ENCODE data around the gene ADAMTS20.

The ADAMTS20 gene

GRCh38 chr12:43306066-43306465 lies 245.9 kb downstream of the ADAMTS20 start:
- no peak overlapping the region for H3K27ac ChIP-seq (ENCODE audit: low read length)
- H2AFZ ChIP-seq (ENCODE audit: low read depth, low read length): no peak overlapping the region
- H3K9me3 ChIP-seq (ENCODE audit: insufficient read depth, low read length, severe bottlenecking): no peaks in the 10 kb centered on the region
- no peak overlapping the region for H3K4me3 ChIP-seq (ENCODE audit: low read depth in 1 of 2, low read length in 2 of 2)
- no peaks in the 10 kb centered on the region for H3K79me2 ChIP-seq (ENCODE audit: insufficient read depth, low read length)
- no peak overlapping the region for H3K4me2 ChIP-seq (ENCODE audit: insufficient read depth, low read length)
- no peaks in the 10 kb centered on the region for H3K27me3 ChIP-seq (ENCODE audit: insufficient read depth, low read length, poor library complexity)
- no peaks in the 10 kb centered on the region for H3K36me3 ChIP-seq (ENCODE audit: insufficient read depth, low read length)
- no peak for TF ChIP-seq EZH2 (IDR thresholded peaks at IDR 0.05; ENCODE audit: borderline replicate concordance, low read depth, low read length, severe bottlenecking)
- TF ChIP-seq, protein P1, sequence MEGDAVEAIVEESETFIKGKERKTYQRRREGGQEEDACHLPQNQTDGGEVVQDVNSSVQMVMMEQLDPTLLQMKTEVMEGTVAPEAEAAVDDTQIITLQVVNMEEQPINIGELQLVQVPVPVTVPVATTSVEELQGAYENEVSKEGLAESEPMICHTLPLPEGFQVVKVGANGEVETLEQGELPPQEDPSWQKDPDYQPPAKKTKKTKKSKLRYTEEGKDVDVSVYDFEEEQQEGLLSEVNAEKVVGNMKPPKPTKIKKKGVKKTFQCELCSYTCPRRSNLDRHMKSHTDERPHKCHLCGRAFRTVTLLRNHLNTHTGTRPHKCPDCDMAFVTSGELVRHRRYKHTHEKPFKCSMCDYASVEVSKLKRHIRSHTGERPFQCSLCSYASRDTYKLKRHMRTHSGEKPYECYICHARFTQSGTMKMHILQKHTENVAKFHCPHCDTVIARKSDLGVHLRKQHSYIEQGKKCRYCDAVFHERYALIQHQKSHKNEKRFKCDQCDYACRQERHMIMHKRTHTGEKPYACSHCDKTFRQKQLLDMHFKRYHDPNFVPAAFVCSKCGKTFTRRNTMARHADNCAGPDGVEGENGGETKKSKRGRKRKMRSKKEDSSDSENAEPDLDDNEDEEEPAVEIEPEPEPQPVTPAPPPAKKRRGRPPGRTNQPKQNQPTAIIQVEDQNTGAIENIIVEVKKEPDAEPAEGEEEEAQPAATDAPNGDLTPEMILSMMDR (IDR thresholded peaks at IDR 0.05; ENCODE audit: borderline replicate concordance, extremely low read depth, low read length, poor library complexity, severe bottlenecking): no peak
- ATAC-seq (ENCODE audit: insufficient read depth, low read depth) (no peak), DNase-seq (no peak)
- no peaks in the 10 kb centered on the region for H3K4me1 ChIP-seq (ENCODE audit: insufficient read depth, low read length)
- H3K9ac ChIP-seq (ENCODE audit: low read depth, low read length): no peak overlapping the region
- H4K20me1 ChIP-seq (ENCODE audit: insufficient read depth, low read length): no peaks in the 10 kb centered on the region

- H2AFZ ChIP-seq (ENCODE audit: low read depth, low read length): no peak overlapping the region
- no peak for TF ChIP-seq EZH2 (IDR thresholded peaks at IDR 0.05; ENCODE audit: borderline replicate concordance, low read depth, low read length, severe bottlenecking)
- TF ChIP-seq, protein P1 (IDR thresholded peaks at IDR 0.05; ENCODE audit: borderline replicate concordance, extremely low read depth, low read length, poor library complexity, severe bottlenecking): no peak
- no peaks in the 10 kb centered on the region for H3K4me1 ChIP-seq (ENCODE audit: insufficient read depth, low read length)
- no peak overlapping the region for H3K27ac ChIP-seq (ENCODE audit: low read length)
- no peak for ATAC-seq (ENCODE audit: insufficient read depth, low read depth)
- H3K79me2 ChIP-seq (ENCODE audit: insufficient read depth, low read length): no peaks in the 10 kb centered on the region
- no peak for DNase-seq
- no peak overlapping the region for H3K9ac ChIP-seq (ENCODE audit: low read depth, low read length)
- no peaks in the 10 kb centered on the region for H3K27me3 ChIP-seq (ENCODE audit: insufficient read depth, low read length, poor library complexity)
- H3K36me3 ChIP-seq (ENCODE audit: insufficient read depth, low read length): no peaks in the 10 kb centered on the region
- no peak overlapping the region for H3K4me3 ChIP-seq (ENCODE audit: low read depth in 1 of 2, low read length in 2 of 2)
- H4K20me1 ChIP-seq (ENCODE audit: insufficient read depth, low read length): no peaks in the 10 kb centered on the region
- no peak overlapping the region for H3K4me2 ChIP-seq (ENCODE audit: insufficient read depth, low read length)
- no peaks in the 10 kb centered on the region for H3K9me3 ChIP-seq (ENCODE audit: insufficient read depth, low read length, severe bottlenecking)
Observed at GRCh38 chr12:43305065-43305464, 246.9 kb downstream of the ADAMTS20 start.
